ENCODE results near the gene HBM.

Gene HBM

DNA sequence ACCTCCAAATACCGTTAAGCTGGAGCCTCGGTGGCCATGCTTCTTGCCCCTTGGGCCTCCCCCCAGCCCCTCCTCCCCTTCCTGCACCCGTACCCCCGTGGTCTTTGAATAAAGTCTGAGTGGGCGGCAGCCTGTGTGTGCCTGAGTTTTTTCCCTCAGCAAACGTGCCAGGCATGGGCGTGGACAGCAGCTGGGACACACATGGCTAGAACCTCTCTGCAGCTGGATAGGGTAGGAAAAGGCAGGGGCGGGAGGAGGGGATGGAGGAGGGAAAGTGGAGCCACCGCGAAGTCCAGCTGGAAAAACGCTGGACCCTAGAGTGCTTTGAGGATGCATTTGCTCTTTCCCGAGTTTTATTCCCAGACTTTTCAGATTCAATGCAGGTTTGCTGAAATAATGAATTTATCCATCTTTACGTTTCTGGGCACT, 11.6 kb downstream of the HBM start:
- Histone ChIP-seq H3K9me3 (ENCODE audit: insufficient read depth, low read length) (no peaks in the 10 kb centered on the region), H2AFZ (ENCODE audit: low read depth, low read length, severe bottlenecking) (no peak overlapping the region), H3F3A (ENCODE audit: insufficient read depth) (no peaks in the 10 kb centered on the region), H3K36me3 (ENCODE audit: low read length) (no peaks in the 10 kb centered on the region), H3K4me2 (ENCODE audit: low read depth, low read length, poor library complexity, severe bottlenecking) (no peak overlapping the region), H3K27me3 (ENCODE audit: low read length) (no peaks in the 10 kb centered on the region), H3K9me2 (replicated peaks; ENCODE audit: insufficient read depth, low read length) (no peaks in the 10 kb centered on the region), H3K9ac (ENCODE audit: low read length) (no peak overlapping the region), H3K4me3 (ENCODE audit: insufficient read depth, low read length, poor library complexity, severe bottlenecking) (no peak overlapping the region), H4K20me1 (ENCODE audit: low read depth, low read length) (no peaks in the 10 kb centered on the region), H3K79me2 (ENCODE audit: insufficient read depth, low read length) (no peaks in the 10 kb centered on the region), H3K27ac (ENCODE audit: low read depth, low read length) (no peak overlapping the region)
- no peak for TF ChIP-seq EZH2phosphoT487 (conservative IDR thresholded peaks at IDR 0.05; ENCODE audit: low read length)
- TF ChIP-seq, protein P1, sequence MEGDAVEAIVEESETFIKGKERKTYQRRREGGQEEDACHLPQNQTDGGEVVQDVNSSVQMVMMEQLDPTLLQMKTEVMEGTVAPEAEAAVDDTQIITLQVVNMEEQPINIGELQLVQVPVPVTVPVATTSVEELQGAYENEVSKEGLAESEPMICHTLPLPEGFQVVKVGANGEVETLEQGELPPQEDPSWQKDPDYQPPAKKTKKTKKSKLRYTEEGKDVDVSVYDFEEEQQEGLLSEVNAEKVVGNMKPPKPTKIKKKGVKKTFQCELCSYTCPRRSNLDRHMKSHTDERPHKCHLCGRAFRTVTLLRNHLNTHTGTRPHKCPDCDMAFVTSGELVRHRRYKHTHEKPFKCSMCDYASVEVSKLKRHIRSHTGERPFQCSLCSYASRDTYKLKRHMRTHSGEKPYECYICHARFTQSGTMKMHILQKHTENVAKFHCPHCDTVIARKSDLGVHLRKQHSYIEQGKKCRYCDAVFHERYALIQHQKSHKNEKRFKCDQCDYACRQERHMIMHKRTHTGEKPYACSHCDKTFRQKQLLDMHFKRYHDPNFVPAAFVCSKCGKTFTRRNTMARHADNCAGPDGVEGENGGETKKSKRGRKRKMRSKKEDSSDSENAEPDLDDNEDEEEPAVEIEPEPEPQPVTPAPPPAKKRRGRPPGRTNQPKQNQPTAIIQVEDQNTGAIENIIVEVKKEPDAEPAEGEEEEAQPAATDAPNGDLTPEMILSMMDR (IDR thresholded peaks at IDR 0.05; ENCODE audit: insufficient read depth, low read length, poor library complexity, severe bottlenecking): no peak

DNA sequence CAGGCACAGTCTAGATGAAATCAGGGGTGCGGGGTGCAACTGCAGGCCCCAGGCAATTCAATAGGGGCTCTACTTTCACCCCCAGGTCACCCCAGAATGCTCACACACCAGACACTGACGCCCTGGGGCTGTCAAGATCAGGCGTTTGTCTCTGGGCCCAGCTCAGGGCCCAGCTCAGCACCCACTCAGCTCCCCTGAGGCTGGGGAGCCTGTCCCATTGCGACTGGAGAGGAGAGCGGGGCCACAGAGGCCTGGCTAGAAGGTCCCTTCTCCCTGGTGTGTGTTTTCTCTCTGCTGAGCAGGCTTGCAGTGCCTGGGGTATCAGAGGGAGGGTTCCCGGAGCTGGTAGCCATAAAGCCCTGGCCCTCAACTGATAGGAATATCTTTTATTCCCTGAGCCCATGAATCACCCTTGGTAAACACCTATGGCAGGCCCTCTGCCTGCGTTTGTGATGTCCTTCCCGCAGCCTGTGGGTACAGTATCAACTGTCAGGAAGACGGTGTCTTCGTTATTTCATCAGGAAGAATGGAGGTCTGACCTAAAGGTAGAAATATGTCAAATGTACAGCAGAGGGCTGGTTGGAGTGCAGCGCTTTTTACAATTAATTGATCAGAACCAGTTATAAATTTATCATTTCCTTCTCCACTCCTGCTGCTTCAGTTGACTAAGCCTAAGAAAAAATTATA, 12.3 kb downstream of the HBM start:
- TF ChIP-seq, protein P1 (IDR thresholded peaks at IDR 0.05; ENCODE audit: insufficient read depth, low read length, poor library complexity, severe bottlenecking): no peak
- no peak for TF ChIP-seq EZH2phosphoT487 (conservative IDR thresholded peaks at IDR 0.05; ENCODE audit: low read length)
- Histone ChIP-seq H2AFZ (ENCODE audit: low read depth, low read length, severe bottlenecking) (no peak overlapping the region), H3K36me3 (ENCODE audit: low read length) (no peaks in the 10 kb centered on the region), H3K9me3 (ENCODE audit: insufficient read depth, low read length) (no peaks in the 10 kb centered on the region), H3F3A (ENCODE audit: insufficient read depth) (0 out of 2 replicates have a peak, but pooled peaks cover 3% of the 10 kb centered on the region), H3K4me3 (ENCODE audit: insufficient read depth, low read length, poor library complexity, severe bottlenecking) (no peak overlapping the region), H4K20me1 (ENCODE audit: low read depth, low read length) (no peaks in the 10 kb centered on the region), H3K9me2 (replicated peaks; ENCODE audit: insufficient read depth, low read length) (no peaks in the 10 kb centered on the region), H3K4me2 (ENCODE audit: low read depth, low read length, poor library complexity, severe bottlenecking) (no peak overlapping the region), H3K9ac (ENCODE audit: low read length) (no peak overlapping the region), H3K27me3 (ENCODE audit: low read length) (no peaks in the 10 kb centered on the region), H3K79me2 (ENCODE audit: insufficient read depth, low read length) (no peaks in the 10 kb centered on the region), H3K27ac (ENCODE audit: low read depth, low read length) (no peak overlapping the region)

DNA sequence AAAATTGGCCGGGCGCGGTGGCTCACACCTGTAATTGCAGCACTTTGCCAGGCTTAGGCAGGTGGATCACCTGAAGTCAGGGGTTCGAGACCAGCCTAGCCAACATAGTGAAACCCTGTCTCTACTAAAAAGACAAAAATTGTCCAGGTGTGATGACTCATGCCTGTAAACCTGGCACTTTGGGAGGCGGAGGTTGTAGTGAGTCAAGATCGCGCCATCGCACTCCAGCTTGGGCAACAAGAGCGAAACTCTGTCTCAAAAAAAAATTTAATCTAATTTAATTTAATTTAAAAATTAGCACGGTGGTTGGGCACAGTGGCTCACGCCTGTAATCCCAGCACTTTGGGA, 12.9 kb downstream of the HBM start:
- Histone ChIP-seq H3K36me3 (ENCODE audit: low read length) (no peaks in the 10 kb centered on the region), H3K9ac (ENCODE audit: low read length) (no peak overlapping the region), H3K9me3 (ENCODE audit: insufficient read depth, low read length) (no peaks in the 10 kb centered on the region), H3K27me3 (ENCODE audit: low read length) (no peaks in the 10 kb centered on the region), H3K9me2 (replicated peaks; ENCODE audit: insufficient read depth, low read length) (no peaks in the 10 kb centered on the region), H2AFZ (ENCODE audit: low read depth, low read length, severe bottlenecking) (no peak overlapping the region), H3K27ac (ENCODE audit: low read depth, low read length) (no peak overlapping the region), H3K4me3 (ENCODE audit: insufficient read depth, low read length, poor library complexity, severe bottlenecking) (no peak overlapping the region), H4K20me1 (ENCODE audit: low read depth, low read length) (no peaks in the 10 kb centered on the region), H3F3A (ENCODE audit: insufficient read depth) (0 out of 2 replicates have a peak, but pooled peaks cover 5% of the 10 kb centered on the region), H3K4me2 (ENCODE audit: low read depth, low read length, poor library complexity, severe bottlenecking) (no peak overlapping the region), H3K79me2 (ENCODE audit: insufficient read depth, low read length) (no peaks in the 10 kb centered on the region)
- TF ChIP-seq, protein P1 (IDR thresholded peaks at IDR 0.05; ENCODE audit: insufficient read depth, low read length, poor library complexity, severe bottlenecking): no peak
- TF ChIP-seq EZH2phosphoT487 (conservative IDR thresholded peaks at IDR 0.05; ENCODE audit: low read length): no peak
